Pulmonary artery endothelial cell (primary cell): ENCODE data around the gene ZBTB9. TPM values are rescaled to one million over a fixed set of nuclear protein-coding genes. Genes with fewer than 3 reads are reported as not detected.
"Not testable (repeated sequence)": the region's sequence is repeated elsewhere in the genome, so short reads cannot be mapped to it uniquely, and the experiment has no call there.

Experiments used
- DNase-seq: peaks from one replicate; pipeline ENCODE4 v3.0.0-alpha.2; 2011; ENCODE audit warnings: low read depth, low spot score
- total RNA-seq: library from RNA; depleted of rRNA; stranded (reverse); fragments of >200 nt; gene quantifications from 2 replicates; pipeline ENCODE4 v1.2.3, GENCODE V29; 2014

Gene ZBTB9
- total RNA-seq, 1 donor from 2014 or later, result 6.7 TPM

DNA sequence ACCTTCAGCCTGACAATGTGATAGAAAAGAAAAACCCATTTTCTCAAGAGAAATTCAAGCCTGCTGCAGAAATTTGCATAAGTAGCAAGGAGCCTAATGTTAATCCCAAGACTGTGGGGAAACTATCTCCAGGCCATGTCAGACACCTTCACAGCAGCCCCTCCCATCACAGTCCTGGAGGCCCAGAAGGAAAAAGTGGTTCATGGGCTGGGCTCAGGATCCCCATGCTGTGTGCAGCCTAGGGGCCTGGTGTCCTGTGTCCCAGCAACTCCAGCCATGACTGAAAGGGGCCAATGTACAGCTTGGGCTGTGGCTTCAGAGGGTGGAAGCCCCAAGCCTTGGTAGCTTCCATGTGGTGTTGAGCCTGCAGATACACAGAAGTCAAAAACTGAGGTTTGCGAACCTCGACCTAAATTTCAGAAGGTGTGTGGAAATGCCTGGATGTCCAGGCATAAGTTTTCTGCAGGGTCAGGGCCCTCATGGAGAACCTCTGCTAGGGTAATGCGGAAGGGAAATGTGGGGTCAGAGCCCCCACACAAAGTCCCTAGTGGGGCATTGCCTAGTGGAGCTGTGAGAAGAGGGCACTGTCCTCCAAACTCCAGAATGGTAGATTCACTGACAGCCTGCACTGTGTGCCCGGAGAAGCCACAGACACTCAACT lies 11.8 kb downstream of the ZBTB9 start:
- DNase-seq, result no peak

DNA sequence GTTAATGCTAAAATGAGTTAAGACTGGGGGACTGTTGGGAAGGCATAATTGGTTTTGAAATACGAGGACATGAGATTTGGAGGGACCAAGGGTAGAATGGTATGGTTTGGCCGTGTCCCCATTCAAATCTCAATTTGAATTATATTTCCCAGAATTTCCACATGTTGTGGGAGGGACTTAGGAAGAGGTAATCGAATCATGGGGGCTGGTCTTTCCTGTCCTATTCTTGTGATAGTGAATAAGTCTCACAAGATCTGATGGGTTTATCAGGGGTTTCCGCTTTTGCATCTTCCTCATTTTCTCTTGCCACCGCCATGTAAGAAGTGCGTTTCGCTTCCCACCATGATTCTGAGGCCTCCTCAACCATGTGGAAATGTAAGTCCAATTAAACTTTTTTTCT lies 12.7 kb downstream of the ZBTB9 start:
- DNase-seq, result no peak

DNA sequence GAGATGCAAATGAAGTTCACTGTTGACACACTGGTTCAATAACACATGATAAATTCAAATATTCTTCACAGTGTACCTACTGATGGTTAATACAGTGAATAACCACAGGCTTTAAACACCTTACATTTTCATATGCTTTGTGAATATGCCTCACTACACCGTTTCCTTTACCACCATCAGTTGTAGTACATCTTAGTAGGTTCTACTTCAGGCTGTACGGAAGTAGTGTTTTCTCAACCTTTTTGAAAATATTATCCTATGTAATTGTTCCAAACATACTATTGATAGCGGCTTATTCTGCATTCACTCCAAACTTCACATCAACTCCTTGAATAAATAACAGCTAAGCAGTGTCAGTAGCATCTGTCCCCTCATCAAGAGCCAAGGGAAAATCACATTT lies 15.3 kb downstream of the ZBTB9 start:
- no peak for DNase-seq

DNA sequence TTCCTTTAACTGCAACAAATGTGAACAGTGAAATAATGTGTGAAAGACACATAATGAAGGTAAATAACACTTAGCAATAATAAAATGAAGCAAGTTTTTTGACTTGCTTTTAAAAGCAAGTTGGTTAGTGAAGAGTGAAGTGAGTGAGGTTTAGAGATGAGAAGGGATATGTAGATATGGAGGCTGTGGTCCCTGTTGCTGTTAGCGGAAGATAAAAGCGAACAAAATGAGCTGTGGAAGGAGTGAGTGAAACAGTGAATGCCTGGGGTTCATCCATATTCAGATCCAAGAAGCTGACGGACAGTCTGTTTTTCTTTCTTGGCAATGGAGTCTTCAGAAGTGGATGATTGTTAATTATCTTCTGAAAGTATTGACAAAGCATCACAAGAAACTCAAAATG lies 23.5 kb downstream of the ZBTB9 start:
- DNase-seq, result no peak

DNA sequence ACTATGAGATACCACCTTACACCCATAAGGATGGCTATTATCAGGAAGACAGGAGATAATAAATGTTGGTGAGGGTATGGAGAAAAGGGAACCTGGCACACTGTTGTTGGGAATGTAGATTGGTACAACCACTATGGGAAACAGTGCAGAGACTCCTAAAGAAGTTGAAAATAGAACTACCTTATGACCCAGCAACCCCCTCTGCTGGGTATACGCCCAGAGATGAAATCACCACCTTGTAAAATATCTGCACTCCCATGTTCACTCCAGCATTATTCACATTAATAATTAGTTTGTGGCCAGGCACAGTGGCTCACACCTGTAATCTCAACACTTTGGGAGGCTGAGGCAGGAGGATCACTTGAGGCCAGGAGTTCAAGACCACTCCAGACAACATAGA lies 26.8 kb downstream of the ZBTB9 start:
- DNase-seq, result no peak

DNA sequence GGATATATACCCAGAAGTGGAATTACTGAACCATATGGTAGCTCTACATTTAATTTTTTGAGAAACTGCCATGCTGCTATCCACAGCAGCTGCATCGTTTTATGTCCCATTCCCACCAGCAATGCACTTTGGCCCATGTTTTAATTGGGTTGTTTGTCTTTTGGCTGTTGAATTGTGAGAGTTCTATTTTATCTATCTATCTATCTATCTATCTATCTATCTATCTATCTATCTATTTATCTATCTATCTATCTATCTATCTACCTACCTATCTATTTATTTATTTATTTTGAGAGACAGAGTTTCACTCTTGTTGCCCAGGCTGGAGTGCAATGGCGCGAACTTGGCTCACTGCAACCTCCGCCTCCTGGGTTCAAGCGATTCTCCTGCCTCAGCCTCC lies 28.2 kb downstream of the ZBTB9 start:
- DNase-seq, result not testable (repeated sequence)

DNA sequence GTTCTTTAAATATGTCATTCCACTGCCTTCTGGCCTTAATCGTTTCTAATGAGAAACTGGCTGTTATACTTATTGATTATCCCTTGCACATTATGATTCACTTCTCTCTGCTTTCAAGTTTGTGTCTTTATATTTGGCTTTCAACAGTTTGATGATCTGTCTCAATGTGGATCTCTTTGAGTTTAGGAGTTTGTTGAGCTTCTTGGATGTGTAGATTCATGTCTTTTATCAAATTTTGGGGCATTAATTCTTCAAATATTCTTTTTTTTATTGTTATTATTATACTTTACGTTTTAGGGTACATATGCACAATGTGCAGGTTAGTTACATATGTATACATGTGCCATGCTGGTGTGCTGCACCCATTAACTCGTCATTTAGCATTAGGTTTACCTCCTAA lies 29.3 kb downstream of the ZBTB9 start:
- no peak for DNase-seq

DNA sequence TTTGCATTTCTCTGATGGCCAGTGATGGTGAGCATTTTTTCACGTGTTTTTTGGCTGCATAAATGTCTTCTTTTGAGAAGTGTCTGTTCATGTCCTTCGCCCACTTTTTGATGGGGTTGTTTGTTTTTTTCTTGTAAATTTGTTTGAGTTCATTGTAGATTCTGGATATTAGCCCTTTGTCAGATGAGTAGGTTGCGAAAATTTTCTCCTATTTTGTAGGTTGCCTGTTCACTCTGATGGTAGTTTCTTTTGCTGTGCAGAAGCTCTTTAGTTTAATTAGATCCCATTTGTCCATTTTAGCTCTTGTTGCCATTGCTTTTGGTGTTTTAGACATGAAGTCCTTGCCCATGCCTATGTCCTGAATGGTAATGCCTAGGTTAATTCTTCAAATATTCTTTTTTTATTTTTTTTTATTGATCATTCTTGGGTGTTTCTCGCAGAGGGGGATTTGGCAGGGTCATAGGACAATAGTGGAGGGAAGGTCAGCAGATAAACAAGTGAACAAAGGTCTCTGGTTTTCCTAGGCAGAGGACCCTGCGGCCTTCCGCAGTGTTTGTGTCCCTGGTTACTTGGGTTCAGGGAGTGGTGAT lies 30.4 kb downstream of the ZBTB9 start:
- not testable (repeated sequence) for DNase-seq

DNA sequence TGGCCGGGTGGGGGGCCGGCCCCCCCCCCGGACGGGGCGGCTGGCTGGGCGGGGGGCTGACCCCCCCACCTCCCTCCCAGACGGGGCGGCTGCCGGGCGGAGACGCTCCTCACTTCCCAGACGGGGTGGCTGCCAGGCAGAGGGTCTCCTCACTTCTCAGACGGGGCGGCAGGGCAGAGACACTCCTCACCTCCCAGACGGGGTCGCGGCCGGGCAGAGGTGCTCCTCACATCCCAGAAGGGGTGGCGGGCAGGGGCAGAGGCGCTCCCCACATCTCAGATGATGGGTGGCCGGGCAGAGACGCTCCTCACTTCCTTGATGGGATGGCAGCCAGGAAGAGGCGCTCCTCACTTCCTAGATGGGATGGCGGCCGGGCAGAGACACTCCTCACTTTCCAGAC lies 31.3 kb downstream of the ZBTB9 start:
- not testable (repeated sequence) for DNase-seq

DNA sequence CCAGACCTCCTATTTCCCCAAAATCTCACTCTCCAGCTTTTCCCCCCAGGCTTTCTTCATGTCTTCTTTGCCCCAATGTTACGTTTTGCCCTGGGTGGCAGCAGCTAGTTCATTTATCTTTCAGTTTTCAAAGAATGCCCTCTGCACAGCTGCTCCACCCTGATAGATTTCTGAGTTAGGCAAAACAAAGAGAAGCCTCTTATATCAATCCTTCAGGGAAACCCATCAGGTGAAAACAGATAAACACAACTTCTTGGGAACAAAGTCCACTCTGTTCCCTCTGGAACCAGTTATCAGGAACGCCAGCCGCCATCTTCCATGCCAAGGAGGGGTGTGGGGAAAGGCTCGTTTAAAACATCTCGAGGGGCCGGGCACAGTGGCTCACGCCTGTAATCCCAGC lies 34.0 kb downstream of the ZBTB9 start:
- DNase-seq, result no peak

DNA sequence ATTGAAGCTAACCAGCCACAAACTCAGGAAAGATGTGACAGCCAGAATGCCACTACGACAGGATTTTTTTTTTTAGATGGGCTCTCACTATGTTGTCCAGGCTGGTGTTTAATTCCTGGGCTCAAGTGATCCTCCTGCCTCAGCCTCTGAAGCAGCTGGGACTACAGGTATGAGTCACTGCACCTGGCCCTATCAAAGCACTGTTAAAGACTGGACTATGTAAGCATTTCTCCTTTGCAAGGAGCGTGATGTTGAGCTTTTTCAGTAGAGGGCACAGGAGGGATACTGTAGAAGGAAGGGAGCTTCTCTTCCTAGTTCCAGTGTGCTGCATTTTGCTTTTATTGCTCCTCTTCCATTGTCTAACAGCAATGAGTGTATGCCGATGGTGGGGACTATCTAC lies 35.8 kb downstream of the ZBTB9 start:
- DNase-seq, result no peak

DNA sequence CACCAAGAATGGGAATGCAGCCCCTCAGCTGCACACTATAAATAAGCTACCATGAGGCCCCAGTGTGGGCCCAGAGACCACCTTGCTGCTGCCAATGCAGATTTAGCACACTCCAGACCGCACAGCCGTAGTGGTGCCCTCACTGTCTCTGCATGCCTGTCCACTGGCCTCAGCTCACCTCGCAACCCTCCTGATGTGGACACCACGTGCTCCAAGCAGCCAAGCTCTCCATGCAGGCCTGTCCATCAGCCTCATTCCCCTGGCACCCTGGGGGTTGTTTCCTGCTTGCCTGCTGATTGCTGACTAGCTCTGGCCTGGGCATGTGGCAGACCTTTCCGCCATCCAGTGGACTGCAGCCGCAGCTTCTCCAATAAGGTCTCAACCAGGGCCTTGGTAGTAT lies 36.2 kb downstream of the ZBTB9 start:
- DNase-seq, result no peak

DNA sequence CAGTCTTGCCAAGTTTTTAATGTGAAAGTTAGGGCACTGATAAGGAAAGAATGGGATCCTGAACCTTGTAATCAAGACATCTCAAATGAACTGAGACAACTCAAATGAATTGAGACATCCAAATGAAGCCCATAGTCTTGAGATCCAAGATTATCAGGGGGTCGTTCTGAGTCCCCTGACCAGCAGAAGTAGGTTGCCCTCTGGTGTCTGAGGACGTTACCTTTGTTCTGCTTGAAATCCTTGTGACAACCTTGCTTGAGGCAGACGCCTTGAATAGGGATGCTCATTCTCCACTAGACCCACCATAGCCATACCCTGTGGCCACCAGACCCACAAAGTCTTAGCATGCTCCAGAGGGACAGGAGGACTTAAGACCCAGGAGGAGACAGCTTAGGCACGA lies 37.7 kb downstream of the ZBTB9 start:
- DNase-seq, result no peak

DNA sequence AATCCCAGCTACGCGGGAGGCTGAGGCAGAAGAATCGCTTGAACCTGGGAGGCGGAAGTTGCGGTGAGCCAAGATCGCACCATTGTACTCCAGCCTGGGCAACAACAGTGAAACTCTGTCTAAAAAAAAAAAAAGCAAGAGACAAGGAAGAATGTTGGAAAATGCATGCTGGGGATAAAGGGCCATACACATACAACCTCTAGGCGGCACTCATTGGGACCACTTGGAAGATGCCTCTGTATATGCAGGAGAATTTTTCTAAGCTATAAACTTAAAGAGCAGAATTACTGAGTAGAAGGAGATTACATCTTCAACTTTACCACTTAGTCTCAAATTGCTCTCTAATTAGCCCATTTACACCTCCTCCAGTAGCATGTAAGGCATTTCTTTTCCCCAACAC lies 42.8 kb downstream of the ZBTB9 start:
- DNase-seq, result no peak

DNA sequence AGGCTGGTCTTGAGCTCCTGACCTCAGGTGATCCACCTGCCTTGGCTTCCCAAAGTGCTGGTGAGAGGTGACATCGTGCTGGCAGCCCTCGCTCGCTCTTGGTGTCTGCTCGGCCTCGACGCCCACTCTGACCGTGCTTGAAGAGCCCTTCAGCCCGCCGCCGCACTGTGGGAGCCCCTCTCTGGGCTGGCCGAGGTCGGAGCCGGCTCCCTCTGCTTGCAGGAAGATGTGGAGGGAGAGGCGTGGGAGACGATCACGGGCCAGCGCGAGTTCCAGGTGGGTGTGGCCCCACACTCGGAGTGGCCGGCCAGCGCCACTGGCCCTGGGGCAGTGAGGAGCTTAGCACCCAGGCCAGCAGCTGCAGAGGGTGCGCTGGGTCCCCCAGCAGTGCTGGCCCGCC lies 48.1 kb downstream of the ZBTB9 start:
- no peak for DNase-seq

DNA sequence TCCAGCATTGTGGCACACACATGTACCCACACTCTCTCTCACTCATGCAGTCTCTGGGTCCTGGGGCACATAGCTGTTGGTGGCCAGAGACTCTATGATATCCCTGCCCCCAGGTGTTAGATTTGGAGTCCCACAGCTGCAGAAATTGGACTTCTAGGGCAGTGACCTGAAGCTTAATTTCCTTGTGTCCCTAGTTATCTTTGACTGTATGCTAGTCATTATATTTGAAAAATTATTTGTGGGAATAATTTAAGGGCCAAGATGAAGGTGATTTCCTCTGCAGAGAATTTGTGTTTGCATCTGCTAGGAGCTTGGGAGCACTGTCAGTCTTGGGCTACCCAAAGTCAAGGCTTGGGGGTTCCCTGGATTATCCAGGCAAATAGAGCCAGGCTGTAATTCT lies 50.1 kb downstream of the ZBTB9 start:
- no peak for DNase-seq

DNA sequence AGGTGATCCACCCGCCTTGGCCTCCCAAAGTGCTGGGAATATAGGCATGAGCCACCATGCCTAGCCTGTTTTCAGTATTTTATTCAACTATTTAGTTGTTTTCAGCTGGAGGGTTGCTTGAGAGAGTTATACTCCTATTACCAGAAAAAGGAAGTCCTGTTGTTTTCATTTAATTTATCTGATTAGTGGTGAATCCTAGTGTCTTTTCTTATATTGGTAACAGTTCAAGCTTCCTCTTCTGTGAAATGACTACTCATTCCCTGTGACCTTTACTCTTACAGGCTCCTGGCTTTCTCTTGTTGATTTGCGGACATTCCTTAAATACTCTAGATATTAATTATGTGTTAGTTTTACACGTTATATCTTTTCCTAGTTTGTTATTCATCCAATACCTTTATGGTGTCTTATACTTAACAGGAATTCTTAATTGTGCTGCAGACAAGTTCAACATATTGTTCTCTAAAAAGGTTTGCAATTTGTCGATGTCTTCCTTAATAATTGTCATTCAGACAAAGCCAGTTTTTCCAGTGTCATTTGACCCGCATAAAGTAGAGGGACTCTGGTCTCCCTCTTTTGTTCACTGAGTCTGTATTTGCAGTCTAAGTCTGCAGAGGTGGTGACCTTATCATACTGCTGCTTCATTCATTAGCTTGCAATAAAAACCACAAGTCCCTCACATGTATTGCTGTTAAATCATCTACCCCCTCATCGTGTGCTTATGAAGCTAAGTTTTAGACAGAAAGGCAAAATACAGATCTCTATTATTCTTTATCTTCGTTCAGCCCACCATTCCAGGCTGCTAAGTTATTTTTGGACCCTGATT lies 51.4 kb downstream of the ZBTB9 start:
- DNase-seq, result no peak

Other genes starting within 250 kb of the ZBTB9 start
- 3.5 and 8.6 TPM in 2 replicates for gene HSD17B8, start 249.9 kb upstream of the ZBTB9 start, total RNA-seq
- 23.0 and 27.5 TPM in 2 replicates for gene RING1, start 246.1 kb upstream of the ZBTB9 start, total RNA-seq
- 32.1 and 33.0 TPM in 2 replicates for gene VPS52, start 182.7 kb upstream of the ZBTB9 start, total RNA-seq
- 2,993 and 4,478 TPM in 2 replicates for gene RPS18, start 182.5 kb upstream of the ZBTB9 start, total RNA-seq
- gene B3GALT4, start 177.5 kb upstream of the ZBTB9 start, total RNA-seq, result 2.8 and 4.7 TPM in 2 replicates
- gene WDR46, start 165.3 kb upstream of the ZBTB9 start, total RNA-seq, result 90.2 and 94.7 TPM in 2 replicates
- 51.2 and 53.3 TPM in 2 replicates for gene PFDN6, start 165.0 kb upstream of the ZBTB9 start, total RNA-seq
- gene RGL2, start 155.6 kb upstream of the ZBTB9 start, total RNA-seq, result 39.4 and 42.5 TPM in 2 replicates
- 48.7 and 71.1 TPM in 2 replicates for gene TAPBP, start 140.5 kb upstream of the ZBTB9 start, total RNA-seq
- 14.3 and 16.4 TPM in 2 replicates for gene ZBTB22, start 136.8 kb upstream of the ZBTB9 start, total RNA-seq
- gene DAXX, start 131.6 kb upstream of the ZBTB9 start, total RNA-seq, result 48.6 and 49.9 TPM in 2 replicates
- gene KIFC1, start 62.8 kb upstream of the ZBTB9 start, total RNA-seq, result 19.9 and 40.4 TPM in 2 replicates
- gene PHF1, start 43.6 kb upstream of the ZBTB9 start, total RNA-seq, result 6.8 and 10.7 TPM in 2 replicates
- gene CUTA, start 36.5 kb upstream of the ZBTB9 start, total RNA-seq, result 49.5 and 51.8 TPM in 2 replicates
- 1.5 and 2.2 TPM in 2 replicates for gene SYNGAP1, start 34.5 kb upstream of the ZBTB9 start, total RNA-seq
- 21.9 and 22.9 TPM in 2 replicates for gene BAK1, start 125.7 kb downstream of the ZBTB9 start, total RNA-seq
- gene ITPR3, start 166.7 kb downstream of the ZBTB9 start, total RNA-seq, result 59.5 and 62.5 TPM in 2 replicates